HG02798 (cell line): Measurements from ENCODE around the gene CNTNAP2.
A peak's percentile ranks its signal among the peaks of the same experiment; 100 is the strongest.
"Not testable (repeated sequence)": the region's sequence is repeated elsewhere in the genome, so short reads cannot be mapped to it uniquely, and the experiment has no call there.

Experiments
- ATAC-seq: cut with Tn5 transposase; IDR thresholded peaks from one replicate; pipeline ENCODE4 v1.9.1; 2021; ENCODE audit warnings: mild to moderate bottlenecking; ENCODE audit not compliant: unreplicated experiment, poor library complexity

Gene CNTNAP2

GRCh38 chr7:147052818-147053217 lies 936.2 kb downstream of the CNTNAP2 start:
- ATAC-seq: no peak

- no peak for ATAC-seq
These were observed 937.1 kb downstream of the CNTNAP2 start for GRCh38 chr7:147053746-147054145.

- ATAC-seq: no peak
These were observed 943.5 kb downstream of the CNTNAP2 start for GRCh38 chr7:147060070-147060469.

- ATAC-seq: no peak
These were observed 946.3 kb downstream of the CNTNAP2 start for GRCh38 chr7:147062897-147063296.

- no peak for ATAC-seq
These were observed 952.2 kb downstream of the CNTNAP2 start for GRCh38 chr7:147068842-147069241.

- no peak for ATAC-seq
These were observed 953.2 kb downstream of the CNTNAP2 start for GRCh38 chr7:147069771-147070170.

GRCh38 chr7:147070886-147071285 lies 954.3 kb downstream of the CNTNAP2 start:
- ATAC-seq: no peak

GRCh38 chr7:147071536-147071935 lies 954.9 kb downstream of the CNTNAP2 start:
- no peak for ATAC-seq

- ATAC-seq: no peak
These were observed 961.7 kb downstream of the CNTNAP2 start for GRCh38 chr7:147078312-147078711.

- no peak for ATAC-seq
These were observed 962.5 kb downstream of the CNTNAP2 start for GRCh38 chr7:147079083-147079482.

GRCh38 chr7:147079921-147080420 lies 963.4 kb downstream of the CNTNAP2 start:
- no peak for ATAC-seq

GRCh38 chr7:147081117-147081516 lies 964.5 kb downstream of the CNTNAP2 start:
- no peak for ATAC-seq

- ATAC-seq: no peak
These were observed 972.5 kb downstream of the CNTNAP2 start for GRCh38 chr7:147089051-147089461.

GRCh38 chr7:147089608-147090007 lies 973.0 kb downstream of the CNTNAP2 start:
- ATAC-seq: no peak

- ATAC-seq: no peak
These were observed 980.0 kb downstream of the CNTNAP2 start for GRCh38 chr7:147096629-147097028.

GRCh38 chr7:147103224-147103623 lies 986.6 kb downstream of the CNTNAP2 start:
- no peak for ATAC-seq

- no peak for ATAC-seq
These were observed 990.1 kb downstream of the CNTNAP2 start for GRCh38 chr7:147106746-147107145.

GRCh38 chr7:147114525-147114924 lies 997.9 kb downstream of the CNTNAP2 start:
- not testable (repeated sequence) for ATAC-seq

- no peak for ATAC-seq
These were observed 1019.8 kb downstream of the CNTNAP2 start for GRCh38 chr7:147136352-147136751.

GRCh38 chr7:147145194-147145593 lies 1028.6 kb downstream of the CNTNAP2 start:
- ATAC-seq: no peak

- no peak for ATAC-seq
These were observed 1029.6 kb downstream of the CNTNAP2 start for GRCh38 chr7:147146169-147146568.

- ATAC-seq: no peak
These were observed 1035.1 kb downstream of the CNTNAP2 start for GRCh38 chr7:147151661-147152060.

- ATAC-seq: peak; percentile 84
These were observed 1037.0 kb downstream of the CNTNAP2 start for GRCh38 chr7:147153571-147153970.
